Trophoblast cell (in vitro differentiated cells and primary cell): ENCODE results near the gene PROCR.

Experiments
- DNase-seq, 2 donors: peaks; one replicate each; pipeline ENCODE4 v3.0.0-alpha.2; 2016
- H2AFZ ChIP-seq: 2 replicates; pipeline ENCODE4 v1.6.1; 2013; ENCODE audit warnings: low read length, moderate library complexity, mild to moderate bottlenecking; ENCODE audit not compliant: insufficient read depth, poor library complexity
- H2AK5ac ChIP-seq: 2 replicates; pipeline ENCODE4 v1.6.1; 2013; ENCODE audit warnings: mild to moderate bottlenecking, low read length
- H2BK120ac ChIP-seq: 2 replicates; pipeline ENCODE4 v1.6.1; 2013; ENCODE audit warnings: low read length, mild to moderate bottlenecking, moderate library complexity; ENCODE audit not compliant: insufficient read depth, poor library complexity
- H2BK12ac ChIP-seq: 2 replicates; pipeline ENCODE4 v1.6.1; 2013; ENCODE audit warnings: mild to moderate bottlenecking, low read length, moderate library complexity
- H2BK5ac ChIP-seq: 2 replicates; pipeline ENCODE4 v1.6.1; 2013; ENCODE audit warnings: low read length, low read depth, moderate library complexity, mild to moderate bottlenecking; ENCODE audit not compliant: poor library complexity
- H3K14ac ChIP-seq: 2 replicates; pipeline ENCODE4 v1.6.1; 2013; ENCODE audit warnings: mild to moderate bottlenecking, low read length
- H3K18ac ChIP-seq: 2 replicates; pipeline ENCODE4 v1.6.1; 2013; ENCODE audit warnings: mild to moderate bottlenecking, low read length
- H3K23ac ChIP-seq: 2 replicates; pipeline ENCODE4 v1.6.1; 2013; ENCODE audit warnings: low read length
- H3K27ac ChIP-seq: 2 replicates; pipeline ENCODE4 v1.5.1; 2013; ENCODE audit warnings: low read depth, mild to moderate bottlenecking, inconsistent platforms, low read length, moderate library complexity
- H3K27me3 ChIP-seq: 2 replicates; pipeline ENCODE4 v1.6.1; 2013; ENCODE audit warnings: inconsistent platforms, mild to moderate bottlenecking, low read length, moderate library complexity; ENCODE audit not compliant: insufficient read depth
- H3K36me3 ChIP-seq, 2 experiments: 1 replicate in 1 of 2; 2 replicates in 1 of 2; pipeline ENCODE4 v1.6.1; 2013; ENCODE audit warnings: low read length in 2 of 2, mild to moderate bottlenecking in 2 of 2, moderate library complexity in 1 of 2; ENCODE audit not compliant: insufficient read depth in 2 of 2, control insufficient read depth in 1 of 2
- H3K4ac ChIP-seq: 2 replicates; pipeline ENCODE4 v1.6.1; 2013; ENCODE audit warnings: low read depth, mild to moderate bottlenecking, low read length, moderate library complexity
- H3K4me1 ChIP-seq, 2 experiments: 1 replicate in 1 of 2; 2 replicates in 1 of 2; pipeline ENCODE4 v1.6.1; 2013; ENCODE audit warnings: low read length in 2 of 2, mild to moderate bottlenecking in 2 of 2, moderate library complexity in 1 of 2; ENCODE audit not compliant: insufficient read depth in 2 of 2, control insufficient read depth in 1 of 2
- H3K4me2 ChIP-seq: 2 replicates; pipeline ENCODE4 v1.6.1; 2013; ENCODE audit warnings: inconsistent platforms, mild to moderate bottlenecking, low read length, moderate library complexity
- H3K4me3 ChIP-seq: 2 replicates; pipeline ENCODE4 v1.5.1; 2013; ENCODE audit warnings: mild to moderate bottlenecking, low read depth, low read length, inconsistent platforms
- H3K79me1 ChIP-seq: one replicate; pipeline ENCODE4 v1.6.1; 2013; ENCODE audit warnings: low read length
- H3K79me2 ChIP-seq: 2 replicates; pipeline ENCODE4 v1.6.1; 2013; ENCODE audit warnings: low read length, mild to moderate bottlenecking; ENCODE audit not compliant: control insufficient read depth, insufficient read depth, poor library complexity
- H3K9ac ChIP-seq: 2 replicates; pipeline ENCODE4 v1.6.1; 2013; ENCODE audit warnings: mild to moderate bottlenecking, low read length
- H3K9me3 ChIP-seq: 2 replicates; pipeline ENCODE4 v1.6.1; 2013; ENCODE audit warnings: low read depth, mild to moderate bottlenecking, control low read depth, inconsistent platforms, low read length; ENCODE audit not compliant: insufficient read depth
- H4K12ac ChIP-seq: 2 replicates; pipeline ENCODE4 v1.6.1; 2013; ENCODE audit warnings: low read depth, mild to moderate bottlenecking, low read length, moderate library complexity
- H4K8ac ChIP-seq: 2 replicates; pipeline ENCODE4 v1.6.1; 2013; ENCODE audit warnings: low read depth, mild to moderate bottlenecking, low read length, moderate library complexity
- H4K91ac ChIP-seq: one replicate; pipeline ENCODE4 v1.6.1; 2013; ENCODE audit warnings: low read depth, mild to moderate bottlenecking, low read length, moderate library complexity
- WGBS: extraction: QIAGEN DNeasy Blood & Tissue Kit; methylation state at CpG from one replicate; pipeline ENCODE4 v1.1.7; 2013; ENCODE audit warnings: missing lambda C conversion rate; ENCODE audit not compliant: insufficient read length, insufficient coverage; ENCODE audit errors: extremely low coverage; 5-methylcytosine and 5-hydroxymethylcytosine counted together

Gene PROCR

DNA sequence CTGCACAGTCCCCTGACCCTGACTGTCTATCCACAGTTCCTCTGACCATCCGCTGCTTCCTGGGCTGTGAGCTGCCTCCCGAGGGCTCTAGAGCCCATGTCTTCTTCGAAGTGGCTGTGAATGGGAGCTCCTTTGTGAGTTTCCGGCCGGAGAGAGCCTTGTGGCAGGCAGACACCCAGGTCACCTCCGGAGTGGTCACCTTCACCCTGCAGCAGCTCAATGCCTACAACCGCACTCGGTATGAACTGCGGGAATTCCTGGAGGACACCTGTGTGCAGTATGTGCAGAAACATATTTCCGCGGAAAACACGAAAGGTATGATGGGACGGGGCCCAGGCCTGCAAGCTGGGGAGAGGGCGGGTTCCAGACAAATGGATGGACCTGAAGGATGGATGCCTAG lies 4.3 kb downstream of the PROCR start:
- Histone ChIP-seq H3K36me3 (peaks cover 0 to 2% of the 10 kb centered on the region in 2 experiments), H2AFZ (no peak overlapping the region), H3K18ac (no peak overlapping the region), H3K79me1 (no peaks in the 10 kb centered on the region), H3K27ac (no peak overlapping the region), H3K4me2 (no peak overlapping the region), H3K4me1 (peaks cover 4% of the 10 kb centered on the region in 2 experiments), H3K23ac (no peak overlapping the region), H3K9me3 (peaks cover 2% of the 10 kb centered on the region), H3K4me3 (no peak overlapping the region), H3K27me3 (no peaks in the 10 kb centered on the region), H2AK5ac (peak overlapping the region; percentile 43), H2BK120ac (no peak overlapping the region), H4K12ac (no peak overlapping the region), H3K4ac (no peak overlapping the region), H3K79me2 (no peaks in the 10 kb centered on the region), H4K91ac (no peak overlapping the region), H2BK5ac (no peak overlapping the region), H3K9ac (no peak overlapping the region), H4K8ac (no peak overlapping the region), H2BK12ac (no peak overlapping the region), H3K14ac (no peak overlapping the region)
- no CpG with 5 or more reads among the region's 14 CpGs for WGBS
- DNase-seq, result no peak

DNA sequence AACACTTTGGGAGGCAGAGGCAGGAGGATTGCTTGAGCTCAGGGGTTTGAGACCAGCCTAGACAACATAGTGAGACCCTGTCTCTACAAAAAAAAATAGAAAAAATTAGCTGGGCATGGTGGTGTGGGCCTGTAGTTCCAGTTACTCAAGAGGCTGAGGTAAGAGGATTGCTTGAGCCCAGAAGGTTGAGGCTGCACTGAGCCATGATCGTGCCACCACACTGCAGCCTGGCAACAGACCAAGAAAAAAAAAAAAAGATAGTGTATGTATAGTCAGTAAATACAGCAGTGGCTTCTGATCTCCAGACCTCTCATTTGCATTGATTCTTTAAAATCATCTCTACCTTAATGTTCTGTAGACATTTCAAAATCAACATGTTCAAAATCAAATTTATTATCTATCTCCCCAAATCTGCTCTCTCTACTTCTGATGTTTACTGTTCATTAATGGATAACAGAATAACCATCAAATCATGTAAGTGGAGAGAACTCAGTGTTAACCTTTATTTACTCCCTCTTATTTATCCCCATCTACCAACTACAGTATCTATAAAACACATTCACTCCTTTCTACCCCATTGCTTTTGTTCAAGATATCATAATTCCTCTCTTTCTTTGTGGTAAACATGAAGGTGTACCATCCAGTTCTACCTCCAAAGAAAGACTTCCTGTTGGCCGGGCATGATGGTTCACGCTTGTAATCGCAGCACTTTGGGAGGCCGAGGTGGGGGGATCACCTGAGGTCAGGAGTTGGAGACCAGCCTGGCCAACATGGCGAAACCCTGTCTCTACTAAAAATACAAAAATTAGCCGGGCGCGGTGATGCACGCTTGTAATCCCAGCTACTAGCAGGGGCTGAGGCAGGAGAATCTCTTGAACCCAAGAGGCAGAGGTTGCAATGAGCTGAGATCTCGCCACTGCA lies 7.7 kb downstream of the PROCR start:
- Histone ChIP-seq H3K27me3 (no peaks in the 10 kb centered on the region), H3K18ac (no peak overlapping the region), H2BK12ac (no peak overlapping the region), H4K12ac (no peak overlapping the region), H3K9ac (no peak overlapping the region), H4K91ac (no peak overlapping the region), H2BK5ac (no peak overlapping the region), H3K79me2 (no peaks in the 10 kb centered on the region), H3K9me3 (peaks cover 2% of the 10 kb centered on the region), H3K27ac (no peak overlapping the region), H3K79me1 (no peaks in the 10 kb centered on the region), H3K36me3 (peaks cover 0 to 2% of the 10 kb centered on the region in 2 experiments), H3K4me3 (no peak overlapping the region), H3K4ac (no peak overlapping the region), H3K23ac (no peak overlapping the region), H2BK120ac (no peak overlapping the region), H3K14ac (no peak overlapping the region), H4K8ac (no peak overlapping the region), H2AFZ (no peak overlapping the region), H3K4me1 (no peaks in the 10 kb centered on the region), H3K4me2 (no peak overlapping the region), H2AK5ac (no peak overlapping the region)
- DNase-seq, result no peak
- WGBS, result no CpG with 5 or more reads among the region's 11 CpGs

DNA sequence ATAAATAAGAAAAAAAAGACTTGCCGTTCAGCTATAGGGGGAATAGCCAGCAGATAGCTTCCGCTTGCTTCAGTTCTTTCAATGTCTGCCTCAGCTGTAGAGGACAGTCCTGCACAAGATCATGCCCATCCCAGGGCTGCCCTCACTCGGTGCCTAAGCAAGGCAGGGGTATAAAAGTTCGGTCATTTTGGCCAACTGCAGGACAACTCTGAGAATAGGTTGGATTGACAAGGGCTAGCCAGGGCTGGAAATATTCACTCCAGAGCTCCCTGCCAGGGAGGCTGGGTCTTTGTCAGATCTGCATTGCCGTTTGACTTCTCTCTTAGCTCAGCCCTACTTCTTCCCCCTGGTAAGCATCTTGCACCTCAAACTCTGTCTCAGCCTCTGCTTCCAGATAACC lies 8.4 kb downstream of the PROCR start:
- no peaks in the 10 kb centered on the region for H3K27me3 ChIP-seq
- H3K18ac ChIP-seq, result no peak overlapping the region
- no peak overlapping the region for H3K4me2 ChIP-seq
- H4K12ac ChIP-seq, result no peak overlapping the region
- no peak overlapping the region for H4K91ac ChIP-seq
- H3K4me3 ChIP-seq, result no peak overlapping the region
- H3K14ac ChIP-seq, result no peak overlapping the region
- H3K27ac ChIP-seq, result no peak overlapping the region
- H2AFZ ChIP-seq, result no peak overlapping the region
- H3K4ac ChIP-seq, result no peak overlapping the region
- no peaks in the 10 kb centered on the region for H3K79me1 ChIP-seq
- H3K36me3 ChIP-seq, result no peaks in the 10 kb centered on the region
- H2BK120ac ChIP-seq, result no peak overlapping the region
- H3K23ac ChIP-seq, result no peak overlapping the region
- no peak for DNase-seq
- no CpG with 5 or more reads among the region's 5 CpGs for WGBS
- H3K9me3 ChIP-seq, result no peaks in the 10 kb centered on the region
- H2BK5ac ChIP-seq, result no peak overlapping the region
- H4K8ac ChIP-seq, result no peak overlapping the region
- H3K9ac ChIP-seq, result no peak overlapping the region
- H3K79me2 ChIP-seq, result no peaks in the 10 kb centered on the region
- H2BK12ac ChIP-seq, result no peak overlapping the region
- H2AK5ac ChIP-seq, result no peak overlapping the region
- no peaks in the 10 kb centered on the region for H3K4me1 ChIP-seq

DNA sequence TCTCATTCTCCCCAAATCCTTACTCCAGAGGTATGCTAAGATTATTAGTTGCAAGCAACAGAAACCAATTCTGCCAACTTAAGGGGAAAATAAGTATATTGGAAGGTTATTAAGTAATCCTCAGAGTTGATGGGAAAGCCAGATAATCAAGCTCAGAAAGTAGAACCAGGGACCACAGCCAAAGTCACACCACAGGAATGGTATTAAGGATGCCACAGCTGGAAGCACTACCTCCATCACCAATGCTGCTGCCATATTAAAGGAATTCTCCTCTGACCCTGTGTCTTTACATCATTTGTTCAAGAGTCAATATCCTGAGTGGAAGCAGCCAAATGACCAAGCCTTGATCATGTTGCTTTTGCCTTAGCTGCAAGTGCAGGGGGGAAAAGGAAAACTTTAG lies 9.9 kb downstream of the PROCR start:
- H2BK120ac ChIP-seq, result no peak overlapping the region
- no peak overlapping the region for H3K18ac ChIP-seq
- H3K36me3 ChIP-seq, result no peaks in the 10 kb centered on the region
- H3K23ac ChIP-seq, result no peak overlapping the region
- no peak overlapping the region for H2AK5ac ChIP-seq
- H2BK5ac ChIP-seq, result no peak overlapping the region
- H3K4me3 ChIP-seq, result no peak overlapping the region
- no peaks in the 10 kb centered on the region for H3K4me1 ChIP-seq
- no peak overlapping the region for H2AFZ ChIP-seq
- no peak overlapping the region for H4K8ac ChIP-seq
- no peak overlapping the region for H4K12ac ChIP-seq
- H4K91ac ChIP-seq, result no peak overlapping the region
- no peak overlapping the region for H3K4me2 ChIP-seq
- H3K4ac ChIP-seq, result no peak overlapping the region
- DNase-seq, result no peak
- H3K9me3 ChIP-seq, result no peaks in the 10 kb centered on the region
- no peaks in the 10 kb centered on the region for H3K79me2 ChIP-seq
- no peak overlapping the region for H2BK12ac ChIP-seq
- no peak overlapping the region for H3K27ac ChIP-seq
- H3K27me3 ChIP-seq, result no peaks in the 10 kb centered on the region
- H3K14ac ChIP-seq, result no peak overlapping the region
- no peak overlapping the region for H3K9ac ChIP-seq
- H3K79me1 ChIP-seq, result no peaks in the 10 kb centered on the region
